Esophagus squamous epithelium (tissue), 4 donors: ENCODE results near the gene KCNQ1.

ENCODE experiments used
- POLR2A ChIP-seq, 4 donors: fragments of 450-650 bp; IDR thresholded peaks; one replicate each; pipeline ENCODE4 v1.6.1; 2017; ENCODE audit warnings: antibody characterized with exemption in 4 of 4, mild to moderate bottlenecking in 4 of 4, moderate library complexity in 3 of 4
- TF ChIP-seq, protein P1 (sequence below), 6 experiments: fragments of 450-650 bp in 4 of 6; fragments of 200-600 bp in 2 of 6; sonication (generic) in 2 of 6; IDR thresholded peaks; one replicate each; pipeline ENCODE4 v1.5.1; 2016 to 2019; ENCODE audit warnings: antibody characterized with exemption in 6 of 6, mild to moderate bottlenecking in 4 of 6, moderate library complexity in 4 of 6

DNA sequence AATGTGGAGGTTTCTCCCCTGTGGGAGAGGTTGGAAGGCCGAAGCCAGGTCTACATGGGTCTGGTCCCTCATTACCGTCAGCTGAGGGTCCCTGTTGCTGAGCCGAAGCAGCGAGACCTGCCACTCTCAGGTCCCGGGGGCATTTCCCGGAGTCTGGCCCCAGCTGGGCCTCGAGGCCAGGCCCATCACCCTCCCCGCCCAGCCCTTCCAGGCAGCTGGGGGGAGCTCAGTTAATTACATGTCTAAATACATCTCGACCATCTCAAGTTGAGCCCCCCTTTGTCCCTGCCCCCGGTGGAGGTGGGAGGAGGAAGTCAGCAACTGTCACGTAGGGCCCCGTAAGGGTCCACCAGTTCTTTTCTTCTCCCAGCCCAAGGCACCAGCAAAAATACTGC is 437.2 kb downstream of the KCNQ1 start:
- TF ChIP-seq, protein P1, sequence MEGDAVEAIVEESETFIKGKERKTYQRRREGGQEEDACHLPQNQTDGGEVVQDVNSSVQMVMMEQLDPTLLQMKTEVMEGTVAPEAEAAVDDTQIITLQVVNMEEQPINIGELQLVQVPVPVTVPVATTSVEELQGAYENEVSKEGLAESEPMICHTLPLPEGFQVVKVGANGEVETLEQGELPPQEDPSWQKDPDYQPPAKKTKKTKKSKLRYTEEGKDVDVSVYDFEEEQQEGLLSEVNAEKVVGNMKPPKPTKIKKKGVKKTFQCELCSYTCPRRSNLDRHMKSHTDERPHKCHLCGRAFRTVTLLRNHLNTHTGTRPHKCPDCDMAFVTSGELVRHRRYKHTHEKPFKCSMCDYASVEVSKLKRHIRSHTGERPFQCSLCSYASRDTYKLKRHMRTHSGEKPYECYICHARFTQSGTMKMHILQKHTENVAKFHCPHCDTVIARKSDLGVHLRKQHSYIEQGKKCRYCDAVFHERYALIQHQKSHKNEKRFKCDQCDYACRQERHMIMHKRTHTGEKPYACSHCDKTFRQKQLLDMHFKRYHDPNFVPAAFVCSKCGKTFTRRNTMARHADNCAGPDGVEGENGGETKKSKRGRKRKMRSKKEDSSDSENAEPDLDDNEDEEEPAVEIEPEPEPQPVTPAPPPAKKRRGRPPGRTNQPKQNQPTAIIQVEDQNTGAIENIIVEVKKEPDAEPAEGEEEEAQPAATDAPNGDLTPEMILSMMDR (IDR thresholded peaks at IDR 0.05) = no peak
- no peak for TF ChIP-seq POLR2A (IDR thresholded peaks at IDR 0.05)
